Lower lobe of right lung (tissue), 2 donors: ENCODE results near the gene CEP76. TPM values are rescaled to one million over a fixed set of nuclear protein-coding genes. Genes with fewer than 3 reads are reported as not detected.

Experiments
- ATAC-seq, 2 donors: fragments of 200-7000 bp; cut with Tn5 transposase; one replicate each; pipeline ENCODE4 v1.9.1; 2020 to 2022; ENCODE audit warnings: mild to moderate bottlenecking in 2 of 2, moderate library complexity in 2 of 2
- DNase-seq: peaks from one replicate; pipeline ENCODE4 v3.0.0-alpha.2; 2020
- H3K27ac ChIP-seq: fragments of 200-600 bp; one replicate; pipeline ENCODE4 v1.8.0; 2022
- H3K27me3 ChIP-seq: fragments of 200-600 bp; one replicate; pipeline ENCODE4 v1.8.0; 2022; ENCODE audit warnings: low read depth
- H3K36me3 ChIP-seq: fragments of 200-600 bp; one replicate; pipeline ENCODE4 v1.8.0; 2022; ENCODE audit warnings: mild to moderate bottlenecking
- H3K4me1 ChIP-seq: fragments of 200-600 bp; one replicate; pipeline ENCODE4 v1.8.0; 2022
- H3K4me3 ChIP-seq: fragments of 200-600 bp; one replicate; pipeline ENCODE4 v1.8.0; 2022; ENCODE audit warnings: mild to moderate bottlenecking
- H3K9me3 ChIP-seq: fragments of 200-600 bp; one replicate; pipeline ENCODE4 v1.8.0; 2022
- CTCF ChIP-seq: fragments of 200-600 bp; IDR thresholded peaks from one replicate; pipeline ENCODE4 v1.8.0; 2022; ENCODE audit warnings: antibody characterized with exemption, mild to moderate bottlenecking
- intact Hi-C: fragments of 100-400 bp; cut with DNase I; formaldehyde crosslinking; loops from one replicate; pipeline ENCODE4 v1.11.0; 2022
- total RNA-seq: library from RNA; stranded (reverse); fragmentation: NEBNext Ultra II Directional; extraction: Animal tissue kit (Norgen Biotek cat#: 25700); gene quantifications from one replicate; pipeline ENCODE4 v1.2.1, GENCODE V29; 2021
- donor health status: DM: no; HTN: yes; CAD: no; lungs with severe emphysema.

Gene CEP76
- total RNA-seq, 1 donor from 2014 or later, result 5.0 TPM

DNA sequence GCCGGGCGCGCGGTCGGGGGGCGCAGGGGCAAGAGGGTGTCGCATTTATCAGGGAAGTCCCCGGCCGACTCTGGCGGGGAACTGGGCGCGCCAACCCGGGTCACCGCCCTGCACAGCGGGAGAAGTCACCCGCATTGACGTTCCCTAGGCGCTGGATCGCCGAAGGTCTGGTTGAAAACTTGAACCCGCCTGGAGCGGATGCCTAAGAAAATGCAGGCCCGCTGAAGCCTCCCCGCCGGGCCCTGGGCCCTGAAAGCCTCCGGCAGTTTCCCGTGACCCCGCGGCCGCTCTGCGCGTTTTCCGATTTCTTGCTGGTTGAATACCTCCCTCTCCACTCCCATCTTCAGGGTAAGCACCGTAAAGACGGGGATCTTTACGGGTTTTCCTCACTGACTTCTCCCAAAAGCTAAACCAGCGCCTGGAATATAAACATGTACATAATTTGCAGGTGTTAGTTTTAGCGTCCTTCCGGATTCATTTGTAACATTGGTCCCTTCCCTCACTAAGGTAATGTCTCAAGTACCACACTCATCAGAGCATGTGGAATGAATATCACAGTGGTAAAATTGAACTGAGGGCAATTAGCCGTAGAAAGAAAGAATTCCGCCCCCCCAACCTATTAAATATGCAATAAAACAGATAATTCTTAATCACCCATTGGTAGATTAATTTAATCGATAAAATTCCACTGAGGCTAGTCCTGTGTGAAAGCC lies 43.9 kb downstream of the CEP76 start:
- H3K27ac ChIP-seq, result peak overlapping the region; percentile 96
- peak overlapping the region; percentile 79 for H3K4me3 ChIP-seq
- H3K36me3 ChIP-seq, result no peaks in the 10 kb centered on the region
- H3K4me1 ChIP-seq, result peaks cover 24% of the 10 kb centered on the region
- H3K27me3 ChIP-seq, result no peaks in the 10 kb centered on the region
- ATAC-seq (peak; percentile 66), DNase-seq (peak; percentile 59)
- no peaks in the 10 kb centered on the region for H3K9me3 ChIP-seq
- no peak for TF ChIP-seq CTCF
- intact Hi-C loops, result no loop called here

GRCh38 chr18:12657684-12658425 lies 44.7 kb downstream of the CEP76 start, which contains the start of gene SPIRE1:
Gene SPIRE1, minus strand, starts transcription at chr18:12658107. Its CDS starts 241 bp downstream, at chr18:12657866.
- Histone ChIP-seq H3K27ac (peak within 1 kb of the TSS; percentile 96), H3K36me3 (no peaks in the 10 kb centered on the region), H3K27me3 (no peaks in the 10 kb centered on the region), H3K4me3 (peak within 1 kb of the TSS; percentile 79), H3K4me1 (peaks cover 29% of the 10 kb centered on the region), H3K9me3 (no peaks in the 10 kb centered on the region)
- no peak for TF ChIP-seq CTCF
- DNase-seq, result peak; percentile 86
- peak; percentile 91 to 93 for ATAC-seq
- intact Hi-C loops, result no loop called here

DNA sequence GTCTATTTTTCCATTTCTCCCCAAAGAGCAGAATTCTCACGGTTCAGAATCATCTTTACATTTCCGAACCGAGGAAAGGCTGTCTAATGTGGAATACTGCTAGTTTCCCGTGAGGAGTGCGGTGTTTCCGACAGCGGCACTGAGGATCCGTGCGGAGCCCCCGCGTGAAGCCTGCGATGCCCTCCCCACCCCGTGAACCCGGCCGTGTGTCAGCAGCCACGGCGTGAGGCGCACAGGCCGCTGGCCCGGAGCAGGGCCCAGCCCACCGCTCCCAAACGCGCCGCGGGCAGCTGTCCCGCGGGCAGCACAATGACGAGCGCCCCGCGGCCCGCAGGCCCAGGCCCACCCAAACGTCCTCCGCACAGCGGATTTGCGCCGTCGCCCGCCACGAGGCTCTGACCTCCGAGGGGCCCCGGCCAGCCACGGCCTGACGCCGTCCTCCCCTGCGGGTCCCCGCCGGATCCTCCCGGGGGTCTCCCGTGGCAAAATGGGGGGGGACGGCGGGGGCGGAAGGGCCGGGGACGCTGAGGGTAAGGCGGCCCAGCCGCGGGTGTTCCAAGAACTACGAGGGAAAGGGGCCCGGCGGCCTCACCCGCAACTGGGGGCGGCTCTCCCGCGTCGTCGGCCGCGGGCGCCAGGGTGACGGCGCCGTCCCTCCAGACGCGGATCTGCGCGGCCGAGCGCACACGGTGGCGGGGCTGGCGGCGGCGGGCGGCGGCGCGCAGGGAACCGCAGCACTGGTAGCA lies 45.4 kb downstream of the CEP76 start:
- Histone ChIP-seq H3K36me3 (no peaks in the 10 kb centered on the region), H3K4me1 (peaks cover 36% of the 10 kb centered on the region), H3K4me3 (peak overlapping the region; percentile 79), H3K27ac (peak overlapping the region; percentile 96), H3K9me3 (no peaks in the 10 kb centered on the region), H3K27me3 (no peaks in the 10 kb centered on the region)
- peak; percentile 73 for ATAC-seq
- no peak for TF ChIP-seq CTCF
- intact Hi-C loops, result no loop called here
- peak; percentile 64 for DNase-seq

GRCh38 chr18:12656605-12656937 lies 46.0 kb downstream of the CEP76 start:
- TF ChIP-seq CTCF, result no peak
- H3K27ac ChIP-seq, result peak overlapping the region; percentile 96
- ATAC-seq, result no peak
- peaks cover 38% of the 10 kb centered on the region for H3K4me1 ChIP-seq
- peak overlapping the region; percentile 79 for H3K4me3 ChIP-seq
- intact Hi-C loops, result no loop called here
- H3K36me3 ChIP-seq, result no peaks in the 10 kb centered on the region
- no peaks in the 10 kb centered on the region for H3K9me3 ChIP-seq
- no peak for DNase-seq
- no peaks in the 10 kb centered on the region for H3K27me3 ChIP-seq

- H3K4me1 ChIP-seq, result peaks cover 38% of the 10 kb centered on the region
- no peak for TF ChIP-seq CTCF
- DNase-seq (no peak), ATAC-seq (no peak)
- H3K9me3 ChIP-seq, result no peaks in the 10 kb centered on the region
- no peaks in the 10 kb centered on the region for H3K27me3 ChIP-seq
- intact Hi-C loops, result no loop called here
- no peak overlapping the region for H3K27ac ChIP-seq
- H3K4me3 ChIP-seq, result no peak overlapping the region
- H3K36me3 ChIP-seq, result no peaks in the 10 kb centered on the region
Measured at GRCh38 chr18:12654971-12655370, 47.6 kb downstream of the CEP76 start.
